Activated CD8-positive, alpha-beta T cell treated with anti-CD3 and anti-CD28 coated beads, Interleukin-2, amount 10 ng/mL, durations not matched to agents 7 days and 5 days (primary cell): ENCODE measurements around the gene CYB561D1. TPM values are rescaled to one million over a fixed set of nuclear protein-coding genes. Genes with fewer than 3 reads are reported as not detected.

ENCODE experiments used
- ATAC-seq: fragments of 150-1000 bp; cut with Tn5 transposase; one replicate; pipeline ENCODE4 v1.10.0; 2021; ENCODE audit warnings: moderate library complexity
- CTCF ChIA-PET: fragments of 350-600 bp; sonication (Branson Sonifier 250); formaldehyde crosslinking; loops from one replicate; lab custom pipeline; 2021; ENCODE audit warnings: antibody characterized with exemption; lab: Charles Lee
- POLR2A ChIA-PET: fragments of 350-600 bp; sonication (Branson Sonifier 250); formaldehyde crosslinking; loops from one replicate; lab custom pipeline; 2021; ENCODE audit warnings: antibody characterized with exemption; lab: Charles Lee
- DNase-seq: peaks from one replicate; pipeline ENCODE4 v3.0.0-alpha.2; 2020
- H3K27ac Mint-ChIP-seq: one replicate; pipeline ENCODE4 v1.8.0; 2021; ENCODE audit warnings: mild to moderate bottlenecking, mixed read lengths
- H3K27me3 Mint-ChIP-seq: one replicate; pipeline ENCODE4 v1.8.0; 2021; ENCODE audit warnings: low read depth, mixed read lengths
- H3K36me3 Mint-ChIP-seq: one replicate; pipeline ENCODE4 v1.8.0; 2021; ENCODE audit warnings: low read depth, mixed read lengths
- H3K4me1 Mint-ChIP-seq: one replicate; pipeline ENCODE4 v1.8.0; 2021; ENCODE audit warnings: low read depth, mixed read lengths
- H3K4me3 Mint-ChIP-seq: one replicate; pipeline ENCODE4 v1.8.0; 2021; ENCODE audit warnings: mild to moderate bottlenecking, mixed read lengths
- H3K9me3 Mint-ChIP-seq: one replicate; pipeline ENCODE4 v1.8.0; 2022; ENCODE audit warnings: mixed read lengths; ENCODE audit not compliant: insufficient read depth
- total RNA-seq, 2 experiments: library from RNA; stranded (reverse); gene quantifications; one replicate each; pipeline ENCODE4 v1.2.3, GENCODE V29; 2021

The CYB561D1 gene
- total RNA-seq, 2 experiments from 2014 or later = 19.0 to 19.8 TPM

- ATAC-seq (no peak), DNase-seq (peak; percentile 13)
- CTCF ChIA-PET = interaction anchor here (1.6 to 26.3 kb wide), 4 partner anchors 9 to 102 kb away, joined by 5 to 1507 read pairs (median 20); partner anchors contain the start of genes AMIGO1, CYB561D1 and GNAI3
- POLR2A ChIA-PET = interaction anchor here (0.8 to 1.6 kb wide), 2 partner anchors 9 to 45 kb away, joined by 3 to 6 read pairs; partner anchors contain the start of genes CYB561D1 and GNAI3
- Mint-ChIP-seq H3K4me3 (no peak overlapping the region), H3K9me3 (no peaks in the 10 kb centered on the region), H3K4me1 (no peaks in the 10 kb centered on the region), H3K27ac (peak overlapping the region; percentile 6), H3K27me3 (peaks cover 5% of the 10 kb centered on the region), H3K36me3 (no peaks in the 10 kb centered on the region)
These were observed 45.1 kb downstream of the CYB561D1 start for GRCh38 chr1:109538827-109539555.

GRCh38 chr1:109539676-109540075 lies 45.8 kb downstream of the CYB561D1 start, which contains the start of gene GPR61:
TSS of gene GPR61 (plus strand) at chr1:109539872. CDS start at chr1:109543023, 3,151 bp downstream.
- Mint-ChIP-seq H3K4me3 (no peak within 1 kb of the TSS), H3K4me1 (no peaks in the 10 kb centered on the region), H3K9me3 (no peaks in the 10 kb centered on the region), H3K27ac (peak within 1 kb of the TSS; percentile 6), H3K36me3 (no peaks in the 10 kb centered on the region), H3K27me3 (peaks cover 5% of the 10 kb centered on the region)
- ChIA-PET POLR2A (interaction anchor here (0.8 to 1.6 kb wide), 2 partner anchors 9 to 46 kb away, joined by 3 to 6 read pairs; partner anchors contain the start of genes CYB561D1 and GNAI3), CTCF (interaction anchor here (1.6 to 26.3 kb wide), 3 partner anchors 8 to 101 kb away, joined by 5 to 1507 read pairs (median 35); partner anchors contain the start of genes AMIGO1, CYB561D1 and GNAI3)
- ATAC-seq (no peak), DNase-seq (peak; percentile 16)

GRCh38 chr1:109541102-109541501 lies 47.2 kb downstream of the CYB561D1 start:
- Mint-ChIP-seq H3K4me1 (peaks cover 3% of the 10 kb centered on the region), H3K36me3 (no peaks in the 10 kb centered on the region), H3K27me3 (peaks cover 5% of the 10 kb centered on the region), H3K9me3 (no peaks in the 10 kb centered on the region), H3K27ac (no peak overlapping the region), H3K4me3 (no peak overlapping the region)
- ChIA-PET POLR2A (no interaction called here), CTCF (interaction anchor here (1.6 to 26.3 kb wide), 5 partner anchors 9 to 233 kb away, joined by 5 to 1507 read pairs (median 31); partner anchors contain the start of genes AMIGO1 and CYB561D1)
- DNase-seq (peak; percentile 6), ATAC-seq (no peak)

- no peak overlapping the region for H3K27ac Mint-ChIP-seq
- CTCF ChIA-PET = interaction anchor here (0.8 to 26.3 kb wide), 6 partner anchors 10 to 98 kb away, joined by 4 to 1507 read pairs (median 33); partner anchors contain the start of genes AMIGO1 and CYB561D1
- DNase-seq (peak; percentile 16), ATAC-seq (no peak)
- H3K4me1 Mint-ChIP-seq = peaks cover 17% of the 10 kb centered on the region
- H3K9me3 Mint-ChIP-seq = no peaks in the 10 kb centered on the region
- POLR2A ChIA-PET = interaction anchor here (1.2 kb wide), 1 partner anchor 49 kb away, joined by 3 read pairs; the partner anchor contains the start of gene CYB561D1
- no peak overlapping the region for H3K4me3 Mint-ChIP-seq
- peaks cover 2% of the 10 kb centered on the region for H3K36me3 Mint-ChIP-seq
- peaks cover 5% of the 10 kb centered on the region for H3K27me3 Mint-ChIP-seq
These were observed 48.8 kb downstream of the CYB561D1 start for GRCh38 chr1:109542657-109543056.

- DNase-seq (peak; percentile 20), ATAC-seq (no peak)
- H3K4me3 Mint-ChIP-seq = no peak overlapping the region
- CTCF ChIA-PET = interaction anchor here (1.6 to 26.3 kb wide), 8 partner anchors 11 to 441 kb away, joined by 3 to 1507 read pairs (median 70); partner anchors contain the start of genes AHCYL1, AMIGO1 and CYB561D1
- H3K27me3 Mint-ChIP-seq = peaks cover 5% of the 10 kb centered on the region
- no peak overlapping the region for H3K27ac Mint-ChIP-seq
- H3K4me1 Mint-ChIP-seq = peaks cover 17% of the 10 kb centered on the region
- peaks cover 3% of the 10 kb centered on the region for H3K36me3 Mint-ChIP-seq
- H3K9me3 Mint-ChIP-seq = no peaks in the 10 kb centered on the region
- POLR2A ChIA-PET = interaction anchor here (1.2 kb wide), 1 partner anchor 50 kb away, joined by 3 read pairs; the partner anchor contains the start of gene CYB561D1
These were observed 49.5 kb downstream of the CYB561D1 start for GRCh38 chr1:109543283-109543987.

- DNase-seq (peak; percentile 20), ATAC-seq (no peak)
- Mint-ChIP-seq H3K4me3 (no peak overlapping the region), H3K36me3 (peaks cover 7% of the 10 kb centered on the region), H3K9me3 (no peaks in the 10 kb centered on the region), H3K27me3 (peaks cover 5% of the 10 kb centered on the region), H3K27ac (no peak overlapping the region), H3K4me1 (peaks cover 20% of the 10 kb centered on the region)
- ChIA-PET POLR2A (interaction anchor here (0.6 kb wide), 1 partner anchor 145 kb away, joined by 3 read pairs; no protein-coding TSS in a partner anchor), CTCF (interaction anchor here (0.8 to 26.3 kb wide), 10 partner anchors 12 to 441 kb away, joined by 3 to 1507 read pairs (median 42); partner anchors contain the start of genes AHCYL1, AMIGO1, AMPD2 and CYB561D1)
These were observed 50.3 kb downstream of the CYB561D1 start for GRCh38 chr1:109543988-109544735.

GRCh38 chr1:109546311-109547109 lies 52.6 kb downstream of the CYB561D1 start:
- Mint-ChIP-seq H3K36me3 (peaks cover 19% of the 10 kb centered on the region), H3K9me3 (no peaks in the 10 kb centered on the region), H3K27me3 (no peaks in the 10 kb centered on the region), H3K4me1 (peaks cover 40% of the 10 kb centered on the region), H3K4me3 (peak overlapping the region; percentile 97), H3K27ac (peak overlapping the region; percentile 98)
- DNase-seq = peak; percentile 95
- POLR2A ChIA-PET = interaction anchor here (0.6 to 1.7 kb wide), 7 partner anchors 22 to 94 kb away, joined by 3 to 9 read pairs (median 4); partner anchors contain the start of genes AMPD2 and GNAT2
- peak; percentile 50 for ATAC-seq
- CTCF ChIA-PET = interaction anchor here (0.6 to 26.3 kb wide), 46 partner anchors 9 to 519 kb away, joined by 3 to 1507 read pairs (median 5); partner anchors contain the start of genes AHCYL1, AMIGO1, AMPD2 and CYB561D1

GRCh38 chr1:109547463-109548320 lies 53.8 kb downstream of the CYB561D1 start:
- Mint-ChIP-seq H3K36me3 (peaks cover 22% of the 10 kb centered on the region), H3K4me1 (peaks cover 43% of the 10 kb centered on the region), H3K27ac (peak overlapping the region; percentile 98), H3K27me3 (no peaks in the 10 kb centered on the region), H3K4me3 (peak overlapping the region; percentile 97), H3K9me3 (no peaks in the 10 kb centered on the region)
- ATAC-seq (peak; percentile 12), DNase-seq (no peak)
- CTCF ChIA-PET = interaction anchor here (0.9 to 26.3 kb wide), 30 partner anchors 8 to 437 kb away, joined by 3 to 1507 read pairs (median 9); partner anchors contain the start of genes AHCYL1, AMIGO1, AMPD2 and CYB561D1
- POLR2A ChIA-PET = interaction anchor here (0.8 to 3.1 kb wide), 36 partner anchors 8 to 489 kb away, joined by 3 to 52 read pairs (median 6); partner anchors contain the start of genes AHCYL1, AMPD2, ATXN7L2 and CYB561D1
